ENCODE measurements around the gene TMPRSS6.

The TMPRSS6 gene

DNA sequence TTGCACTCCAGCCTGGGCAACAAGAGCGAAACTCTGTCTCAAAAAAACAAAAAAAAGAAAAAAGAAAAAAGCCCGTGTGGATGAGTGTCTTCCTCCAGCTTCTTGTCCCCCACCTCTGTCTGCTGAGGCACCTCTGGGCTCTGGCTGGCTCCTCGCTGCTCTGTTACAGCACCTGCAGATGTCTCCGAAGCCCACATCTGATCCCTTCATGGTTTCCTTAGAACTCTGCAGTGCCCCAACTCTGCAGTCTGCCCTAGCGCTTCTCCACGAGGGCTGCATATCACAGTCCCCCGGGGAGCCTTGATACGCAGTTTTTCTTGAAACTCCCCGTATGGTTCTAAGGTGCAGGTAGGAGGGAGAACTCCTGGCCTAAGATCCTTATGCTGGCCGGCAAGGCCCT is 42.1 kb downstream of the TMPRSS6 start:
- in situ Hi-C loops (cut with HindIII; ENCODE audit: low sequenced_read_pairs): no loop called here
- no peak overlapping the region for H3K4me3 ChIP-seq (ENCODE audit: low read depth, low read length)
- no peak for DNase-seq (ENCODE audit: low read depth, low spot score)
- TF ChIP-seq, protein P1, sequence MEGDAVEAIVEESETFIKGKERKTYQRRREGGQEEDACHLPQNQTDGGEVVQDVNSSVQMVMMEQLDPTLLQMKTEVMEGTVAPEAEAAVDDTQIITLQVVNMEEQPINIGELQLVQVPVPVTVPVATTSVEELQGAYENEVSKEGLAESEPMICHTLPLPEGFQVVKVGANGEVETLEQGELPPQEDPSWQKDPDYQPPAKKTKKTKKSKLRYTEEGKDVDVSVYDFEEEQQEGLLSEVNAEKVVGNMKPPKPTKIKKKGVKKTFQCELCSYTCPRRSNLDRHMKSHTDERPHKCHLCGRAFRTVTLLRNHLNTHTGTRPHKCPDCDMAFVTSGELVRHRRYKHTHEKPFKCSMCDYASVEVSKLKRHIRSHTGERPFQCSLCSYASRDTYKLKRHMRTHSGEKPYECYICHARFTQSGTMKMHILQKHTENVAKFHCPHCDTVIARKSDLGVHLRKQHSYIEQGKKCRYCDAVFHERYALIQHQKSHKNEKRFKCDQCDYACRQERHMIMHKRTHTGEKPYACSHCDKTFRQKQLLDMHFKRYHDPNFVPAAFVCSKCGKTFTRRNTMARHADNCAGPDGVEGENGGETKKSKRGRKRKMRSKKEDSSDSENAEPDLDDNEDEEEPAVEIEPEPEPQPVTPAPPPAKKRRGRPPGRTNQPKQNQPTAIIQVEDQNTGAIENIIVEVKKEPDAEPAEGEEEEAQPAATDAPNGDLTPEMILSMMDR (IDR thresholded peaks at IDR 0.05; ENCODE audit: low read depth, low read length): no peak

- TF ChIP-seq, protein P1 (IDR thresholded peaks at IDR 0.05; ENCODE audit: low read depth, low read length): no peak
- no peak for DNase-seq (ENCODE audit: low read depth, low spot score)
- in situ Hi-C loops (cut with HindIII; ENCODE audit: low sequenced_read_pairs): no loop called here
- no peak overlapping the region for H3K4me3 ChIP-seq (ENCODE audit: low read depth, low read length)
Measured at GRCh38 chr22:37065961-37066360, 43.6 kb downstream of the TMPRSS6 start.

GRCh38 chr22:37065180-37065579 is 44.3 kb downstream of the TMPRSS6 start:
- TF ChIP-seq, protein P1 (IDR thresholded peaks at IDR 0.05; ENCODE audit: low read depth, low read length): no peak
- DNase-seq (ENCODE audit: low read depth, low spot score): no peak
- in situ Hi-C loops (cut with HindIII; ENCODE audit: low sequenced_read_pairs): no loop called here
- no peak overlapping the region for H3K4me3 ChIP-seq (ENCODE audit: low read depth, low read length)

GRCh38 chr22:37064553-37064952 is 45.0 kb downstream of the TMPRSS6 start:
- in situ Hi-C loops (cut with HindIII; ENCODE audit: low sequenced_read_pairs): no loop called here
- no peak for DNase-seq (ENCODE audit: low read depth, low spot score)

GRCh38 chr22:37063431-37064420 is 45.8 kb downstream of the TMPRSS6 start:
- TF ChIP-seq, protein P1 (IDR thresholded peaks at IDR 0.05; ENCODE audit: low read depth, low read length): no peak
- H3K4me3 ChIP-seq (ENCODE audit: low read depth, low read length): no peak overlapping the region
- in situ Hi-C loops (cut with HindIII; ENCODE audit: low sequenced_read_pairs): no loop called here
- no peak for DNase-seq (ENCODE audit: low read depth, low spot score)

More at GRCh38 chr22:37064553-37064952, 45.0 kb downstream of the TMPRSS6 start:
- H3K4me3 ChIP-seq (ENCODE audit: low read depth, low read length): no peak overlapping the region
- TF ChIP-seq, protein P1 (IDR thresholded peaks at IDR 0.05; ENCODE audit: low read depth, low read length): no peak

- DNase-seq (ENCODE audit: low read depth, low spot score): no peak
- no peak overlapping the region for H3K4me3 ChIP-seq (ENCODE audit: low read depth, low read length)
- in situ Hi-C loops (cut with HindIII; ENCODE audit: low sequenced_read_pairs): no loop called here
- TF ChIP-seq, protein P1 (IDR thresholded peaks at IDR 0.05; ENCODE audit: low read depth, low read length): no peak
Measured at GRCh38 chr22:37062702-37063381, 46.7 kb downstream of the TMPRSS6 start.
